Measurements from ENCODE around the gene L3MBTL1.

L3MBTL1 gene

DNA sequence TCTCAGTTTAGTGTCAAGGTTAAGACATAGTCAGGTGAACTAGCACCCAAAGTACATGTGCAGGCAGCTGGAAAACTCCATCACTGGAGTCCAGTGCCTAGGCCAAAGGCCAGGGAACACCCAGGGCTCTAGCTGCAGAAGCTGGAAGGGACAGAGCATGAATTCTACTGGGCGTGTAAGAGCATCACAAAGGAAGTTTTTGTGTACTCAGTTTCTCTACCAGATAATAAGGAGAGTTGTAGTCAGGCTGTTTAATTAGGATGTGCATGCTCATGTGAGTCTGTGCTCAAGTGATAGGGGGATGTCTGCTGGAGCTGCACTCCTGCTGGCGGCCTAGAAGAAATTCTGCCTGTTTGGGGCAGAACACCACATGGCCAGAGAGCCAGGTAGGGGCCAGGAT lies 8.1 kb downstream of the L3MBTL1 start:
- no CpG with 5 or more reads among the region's 2 CpGs for WGBS, 2 donors (ENCODE audit: extremely low coverage in 2 of 2, insufficient read length in 2 of 2, insufficient replicate concordance in 1 of 2)
- Histone ChIP-seq H2BK5ac (ENCODE audit: low read length) (no peak overlapping the region), H3K23ac (ENCODE audit: low read depth, low read length, poor library complexity) (no peak overlapping the region), H3K27me3 (ENCODE audit: control insufficient read depth in 3 of 3, insufficient read depth in 3 of 3, low read depth in 1 of 3, low read length in 3 of 3) (no peaks in the 10 kb centered on the region), H2BK15ac (ENCODE audit: low read length) (no peak overlapping the region), H4K8ac (ENCODE audit: low read depth, low read length) (no peak overlapping the region), H3K4me3 (ENCODE audit: low read length in 2 of 2) (peak overlapping the region in 1 of 2 donors; percentile 95), H3K14ac (ENCODE audit: low read length) (no peak overlapping the region), H3K4ac (ENCODE audit: low read length) (no peak overlapping the region), H3K27ac (replicated peaks; ENCODE audit: low read length) (no peak overlapping the region), H4K91ac (ENCODE audit: low read depth, low read length, poor library complexity) (no peak overlapping the region), H3K4me1 (ENCODE audit: control insufficient read depth in 2 of 2, insufficient read depth in 1 of 2, low read depth in 1 of 2, low read length in 2 of 2) (peaks cover 0 to 5% of the 10 kb centered on the region in 2 donors), H3K18ac (ENCODE audit: low read length) (no peak overlapping the region), H3K9ac (ENCODE audit: low read depth, low read length, poor library complexity) (no peak overlapping the region), H2BK120ac (ENCODE audit: low read depth, low read length) (no peak overlapping the region), H3K36me3 (replicated peaks in 1 of 2; ENCODE audit: control insufficient read depth in 2 of 2, insufficient read depth in 2 of 2, low read length in 2 of 2) (peaks cover 0 to 20% of the 10 kb centered on the region in 2 donors), H3K4me2 (ENCODE audit: insufficient read depth, low read length, poor library complexity, severe bottlenecking) (no peak overlapping the region), H2BK12ac (ENCODE audit: low read length) (no peak overlapping the region), H3K79me1 (ENCODE audit: low read depth, low read length) (no peaks in the 10 kb centered on the region), H2AFZ (ENCODE audit: low read length) (no peak overlapping the region), H2AK5ac (ENCODE audit: low read depth, low read length) (no peak overlapping the region), H3K9me3 (replicated peaks in 1 of 2; ENCODE audit: control insufficient read depth in 2 of 2, insufficient read depth in 1 of 2, low read depth in 1 of 2, low read length in 2 of 2) (peaks cover 0 to 6% of the 10 kb centered on the region in 2 donors)
- DNase-seq (ENCODE audit: low spot score): no peak

- no peak overlapping the region for H2BK120ac ChIP-seq (ENCODE audit: low read depth, low read length)
- H3K4me3 ChIP-seq (ENCODE audit: low read length in 2 of 2): no peak overlapping the region
- no peak overlapping the region for H2BK15ac ChIP-seq (ENCODE audit: low read length)
Measured at GRCh38 chr20:43516251-43516824, 8.8 kb downstream of the L3MBTL1 start.

GRCh38 chr20:43520074-43520630 lies 12.7 kb downstream of the L3MBTL1 start:
- peaks cover 0 to 6% of the 10 kb centered on the region in 2 donors for H3K9me3 ChIP-seq (replicated peaks in 1 of 2; ENCODE audit: control insufficient read depth in 2 of 2, insufficient read depth in 1 of 2, low read depth in 1 of 2, low read length in 2 of 2)
- H3K27ac ChIP-seq (replicated peaks; ENCODE audit: low read length): no peak overlapping the region
- H3K23ac ChIP-seq (ENCODE audit: low read depth, low read length, poor library complexity): no peak overlapping the region
- H2AK5ac ChIP-seq (ENCODE audit: low read depth, low read length): no peak overlapping the region
- no peak overlapping the region for H2BK5ac ChIP-seq (ENCODE audit: low read length)
- H2BK12ac ChIP-seq (ENCODE audit: low read length): no peak overlapping the region
- H2BK120ac ChIP-seq (ENCODE audit: low read depth, low read length): no peak overlapping the region
- no peak overlapping the region for H4K91ac ChIP-seq (ENCODE audit: low read depth, low read length, poor library complexity)
- peaks cover 0 to 2% of the 10 kb centered on the region in 2 donors for H3K4me1 ChIP-seq (ENCODE audit: control insufficient read depth in 2 of 2, insufficient read depth in 1 of 2, low read depth in 1 of 2, low read length in 2 of 2)
- no peak overlapping the region for H3K4me3 ChIP-seq (ENCODE audit: low read length in 2 of 2)
- peaks cover 0 to 20% of the 10 kb centered on the region in 2 donors for H3K36me3 ChIP-seq (replicated peaks in 1 of 2; ENCODE audit: control insufficient read depth in 2 of 2, insufficient read depth in 2 of 2, low read length in 2 of 2)
- no peak overlapping the region for H2AFZ ChIP-seq (ENCODE audit: low read length)
- WGBS, 2 donors (ENCODE audit: extremely low coverage in 2 of 2, insufficient read length in 2 of 2, insufficient replicate concordance in 1 of 2): no CpG with 5 or more reads among the region's 1 CpG
- H4K8ac ChIP-seq (ENCODE audit: low read depth, low read length): no peak overlapping the region
- no peak overlapping the region for H3K18ac ChIP-seq (ENCODE audit: low read length)
- no peak overlapping the region for H3K9ac ChIP-seq (ENCODE audit: low read depth, low read length, poor library complexity)
- H3K4ac ChIP-seq (ENCODE audit: low read length): no peak overlapping the region
- H3K79me1 ChIP-seq (ENCODE audit: low read depth, low read length): no peaks in the 10 kb centered on the region
- no peak overlapping the region for H2BK15ac ChIP-seq (ENCODE audit: low read length)
- no peaks in the 10 kb centered on the region for H3K27me3 ChIP-seq (ENCODE audit: control insufficient read depth in 3 of 3, insufficient read depth in 3 of 3, low read depth in 1 of 3, low read length in 3 of 3)
- no peak overlapping the region for H3K4me2 ChIP-seq (ENCODE audit: insufficient read depth, low read length, poor library complexity, severe bottlenecking)
- no peak overlapping the region for H3K14ac ChIP-seq (ENCODE audit: low read length)
- DNase-seq (ENCODE audit: low spot score): no peak

More at GRCh38 chr20:43516251-43516824, 8.8 kb downstream of the L3MBTL1 start:
- Histone ChIP-seq H2BK5ac (ENCODE audit: low read length) (no peak overlapping the region), H3K18ac (ENCODE audit: low read length) (no peak overlapping the region), H3K4me1 (ENCODE audit: control insufficient read depth in 2 of 2, insufficient read depth in 1 of 2, low read depth in 1 of 2, low read length in 2 of 2) (peaks cover 0 to 5% of the 10 kb centered on the region in 2 donors), H4K91ac (ENCODE audit: low read depth, low read length, poor library complexity) (no peak overlapping the region), H3K27me3 (ENCODE audit: control insufficient read depth in 3 of 3, insufficient read depth in 3 of 3, low read depth in 1 of 3, low read length in 3 of 3) (no peaks in the 10 kb centered on the region), H3K9ac (ENCODE audit: low read depth, low read length, poor library complexity) (no peak overlapping the region), H3K9me3 (replicated peaks in 1 of 2; ENCODE audit: control insufficient read depth in 2 of 2, insufficient read depth in 1 of 2, low read depth in 1 of 2, low read length in 2 of 2) (peaks cover 0 to 6% of the 10 kb centered on the region in 2 donors), H3K79me1 (ENCODE audit: low read depth, low read length) (no peaks in the 10 kb centered on the region), H2AFZ (ENCODE audit: low read length) (no peak overlapping the region), H3K14ac (ENCODE audit: low read length) (no peak overlapping the region), H3K36me3 (replicated peaks in 1 of 2; ENCODE audit: control insufficient read depth in 2 of 2, insufficient read depth in 2 of 2, low read length in 2 of 2) (peaks cover 0 to 20% of the 10 kb centered on the region in 2 donors), H3K4me2 (ENCODE audit: insufficient read depth, low read length, poor library complexity, severe bottlenecking) (no peak overlapping the region), H2BK12ac (ENCODE audit: low read length) (no peak overlapping the region), H3K23ac (ENCODE audit: low read depth, low read length, poor library complexity) (no peak overlapping the region), H3K27ac (replicated peaks; ENCODE audit: low read length) (no peak overlapping the region), H2AK5ac (ENCODE audit: low read depth, low read length) (no peak overlapping the region), H4K8ac (ENCODE audit: low read depth, low read length) (no peak overlapping the region), H3K4ac (ENCODE audit: low read length) (no peak overlapping the region)
- DNase-seq (ENCODE audit: low spot score): no peak
- no CpG with 5 or more reads among the region's 1 CpG for WGBS, 2 donors (ENCODE audit: extremely low coverage in 2 of 2, insufficient read length in 2 of 2, insufficient replicate concordance in 1 of 2)

- Histone ChIP-seq H3K18ac (ENCODE audit: low read length) (no peak overlapping the region), H3K4ac (ENCODE audit: low read length) (no peak overlapping the region), H2BK5ac (ENCODE audit: low read length) (no peak overlapping the region), H2BK120ac (ENCODE audit: low read depth, low read length) (no peak overlapping the region), H3K9ac (ENCODE audit: low read depth, low read length, poor library complexity) (no peak overlapping the region), H3K4me2 (ENCODE audit: insufficient read depth, low read length, poor library complexity, severe bottlenecking) (no peak overlapping the region), H3K23ac (ENCODE audit: low read depth, low read length, poor library complexity) (no peak overlapping the region), H3K27ac (replicated peaks; ENCODE audit: low read length) (no peak overlapping the region), H2BK12ac (ENCODE audit: low read length) (no peak overlapping the region), H2BK15ac (ENCODE audit: low read length) (no peak overlapping the region), H3K9me3 (replicated peaks in 1 of 2; ENCODE audit: control insufficient read depth in 2 of 2, insufficient read depth in 1 of 2, low read depth in 1 of 2, low read length in 2 of 2) (peaks cover 0 to 1% of the 10 kb centered on the region in 2 donors), H2AFZ (ENCODE audit: low read length) (no peak overlapping the region), H2AK5ac (ENCODE audit: low read depth, low read length) (no peak overlapping the region), H3K14ac (ENCODE audit: low read length) (no peak overlapping the region), H3K36me3 (replicated peaks in 1 of 2; ENCODE audit: control insufficient read depth in 2 of 2, insufficient read depth in 2 of 2, low read length in 2 of 2) (peaks cover 1 to 11% of the 10 kb centered on the region in 2 donors), H3K27me3 (ENCODE audit: control insufficient read depth in 3 of 3, insufficient read depth in 3 of 3, low read depth in 1 of 3, low read length in 3 of 3) (no peaks in the 10 kb centered on the region), H3K79me1 (ENCODE audit: low read depth, low read length) (no peaks in the 10 kb centered on the region), H3K4me3 (ENCODE audit: low read length in 2 of 2) (no peak overlapping the region), H3K4me1 (ENCODE audit: control insufficient read depth in 2 of 2, insufficient read depth in 1 of 2, low read depth in 1 of 2, low read length in 2 of 2) (no peaks in the 10 kb centered on the region), H4K8ac (ENCODE audit: low read depth, low read length) (no peak overlapping the region), H4K91ac (ENCODE audit: low read depth, low read length, poor library complexity) (no peak overlapping the region)
- WGBS, 2 donors (ENCODE audit: extremely low coverage in 2 of 2, insufficient read length in 2 of 2, insufficient replicate concordance in 1 of 2): no CpG with 5 or more reads among the region's 5 CpGs
- DNase-seq (ENCODE audit: low spot score): no peak
Measured at GRCh38 chr20:43525021-43525420, 17.5 kb downstream of the L3MBTL1 start.

All from neuronal stem cell (in vitro differentiated cells).